Epithelial cell of esophagus (primary cell): ENCODE measurements around the gene PDLIM5.

Source experiments
- DNase-seq: peaks from one replicate; pipeline ENCODE4 v3.0.0; 2010; ENCODE audit warnings: low read depth
- H3K4me3 ChIP-seq: 2 replicates; pipeline ENCODE4 v1.5.1; 2011; ENCODE audit warnings: mild to moderate bottlenecking, low read length, control low read depth
- CTCF ChIP-seq: IDR thresholded peaks from 2 replicates; pipeline ENCODE4 v1.5.1; 2011; ENCODE audit warnings: low read depth, mild to moderate bottlenecking, low read length, control low read depth, inconsistent platforms; ENCODE audit not compliant: insufficient read depth; ENCODE audit errors: missing control alignments

The PDLIM5 gene

DNA sequence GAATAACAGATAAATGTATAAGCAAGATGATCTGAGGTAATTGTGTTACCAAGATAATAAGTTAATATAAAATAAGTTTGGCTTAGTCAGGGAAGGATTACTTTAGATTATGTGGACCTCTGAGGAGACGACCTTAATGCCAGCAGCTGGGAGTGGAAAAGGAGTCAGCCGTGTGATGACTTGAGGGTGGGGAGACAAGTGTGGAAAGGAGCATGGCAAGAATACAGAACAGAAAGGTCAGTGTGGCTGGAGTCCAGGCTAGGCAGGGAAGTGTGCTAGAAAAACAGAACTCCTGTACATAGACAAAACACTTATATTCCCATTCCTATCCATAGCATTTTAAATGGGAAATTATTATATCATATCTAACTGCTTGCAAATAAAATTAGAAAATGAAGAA, 138.8 kb downstream of the PDLIM5 start:
- DNase-seq, result no peak
- no peak for TF ChIP-seq CTCF

DNA sequence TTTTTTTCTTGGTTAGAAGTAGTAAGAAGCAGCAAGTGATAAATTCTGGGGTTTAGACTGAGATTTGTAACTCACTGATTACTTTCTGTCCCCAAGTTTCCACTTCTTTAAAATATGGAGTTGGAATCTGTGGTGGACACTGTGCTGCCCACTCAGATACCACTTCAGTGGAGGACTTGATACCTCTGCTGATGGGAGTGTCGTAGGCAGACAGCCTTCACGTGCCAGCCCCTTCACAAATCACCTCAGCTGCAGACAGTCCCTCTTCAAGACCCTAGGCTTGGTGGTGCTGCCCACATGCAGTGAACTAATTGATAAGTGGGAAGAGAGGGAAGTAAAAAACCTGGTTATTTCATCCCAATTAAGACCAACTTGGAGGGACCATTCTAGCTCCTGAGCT, 139.5 kb downstream of the PDLIM5 start:
- no peak for TF ChIP-seq CTCF
- DNase-seq, result no peak
- no peak overlapping the region for H3K4me3 ChIP-seq

More for the DNA sequence above, 138.8 kb downstream of the PDLIM5 start:
- H3K4me3 ChIP-seq, result no peak overlapping the region

DNA sequence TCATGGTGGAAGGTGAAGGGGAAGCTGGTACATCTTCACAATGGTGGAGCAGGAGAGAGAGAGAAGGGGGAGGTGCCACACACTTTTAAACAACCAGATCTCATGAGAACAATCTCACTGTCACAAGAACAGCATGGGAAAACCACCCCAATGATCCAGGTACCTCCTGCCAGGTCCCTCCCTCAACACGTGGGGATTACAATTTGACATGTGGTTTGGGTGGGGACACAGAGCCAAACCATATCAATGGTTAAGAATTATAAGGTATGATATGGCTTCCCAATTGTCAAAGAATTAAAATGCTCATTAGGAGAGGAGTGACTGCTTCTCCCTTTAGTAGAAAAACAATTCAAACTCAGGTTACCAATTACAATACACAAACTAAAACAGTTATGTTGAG, 143.3 kb downstream of the PDLIM5 start:
- no peak for TF ChIP-seq CTCF
- no peak overlapping the region for H3K4me3 ChIP-seq
- no peak for DNase-seq

DNA sequence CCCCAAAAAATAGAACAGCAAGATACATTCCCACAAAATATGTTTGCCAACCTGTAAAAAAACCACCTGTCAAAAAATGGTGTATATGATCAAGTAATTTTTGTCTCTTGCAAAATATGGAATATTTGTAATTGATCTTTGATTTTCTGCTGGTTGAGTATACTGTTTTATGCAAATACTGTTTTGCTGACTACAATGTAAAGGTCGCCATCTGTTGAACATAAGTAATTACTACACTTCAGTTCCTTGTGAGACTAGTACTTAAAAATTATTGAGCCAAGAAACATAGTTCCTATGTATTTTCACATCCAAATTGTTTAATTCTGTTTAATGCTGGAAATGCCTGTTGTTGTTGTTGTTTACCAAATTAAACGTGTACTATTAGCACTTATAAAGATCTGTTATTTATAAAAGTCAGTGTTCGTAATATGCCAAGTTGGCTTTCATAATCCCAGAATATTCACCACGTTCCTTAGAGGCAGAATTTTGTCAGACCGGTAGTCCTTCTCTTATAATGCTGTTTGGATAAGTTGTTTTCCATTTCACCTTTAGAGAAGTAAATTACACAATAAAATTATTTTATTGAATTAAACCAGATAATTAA, 144.2 kb downstream of the PDLIM5 start:
- TF ChIP-seq CTCF, result peak; percentile 47
- no peak overlapping the region for H3K4me3 ChIP-seq
- peak; percentile 56 for DNase-seq

DNA sequence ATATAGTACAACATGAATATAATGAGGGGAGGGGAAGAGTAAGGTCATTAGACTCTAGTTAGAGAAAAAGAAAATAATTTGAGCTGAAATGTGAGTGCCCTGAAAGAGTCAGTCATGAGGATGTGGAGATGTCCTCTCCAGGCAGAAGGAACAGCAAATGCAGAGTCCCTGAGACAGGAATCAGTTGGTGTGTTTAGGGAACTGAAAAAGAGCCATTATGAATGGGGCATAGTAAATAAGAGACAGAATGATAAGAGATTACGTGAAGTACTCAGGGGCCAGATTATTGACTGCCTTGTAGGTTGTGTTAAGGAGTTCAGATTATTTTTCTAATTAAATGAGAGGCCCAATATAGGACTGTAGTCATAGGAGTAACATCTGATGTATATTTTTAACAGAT, 147.0 kb downstream of the PDLIM5 start:
- no peak overlapping the region for H3K4me3 ChIP-seq
- no peak for TF ChIP-seq CTCF
- no peak for DNase-seq

DNA sequence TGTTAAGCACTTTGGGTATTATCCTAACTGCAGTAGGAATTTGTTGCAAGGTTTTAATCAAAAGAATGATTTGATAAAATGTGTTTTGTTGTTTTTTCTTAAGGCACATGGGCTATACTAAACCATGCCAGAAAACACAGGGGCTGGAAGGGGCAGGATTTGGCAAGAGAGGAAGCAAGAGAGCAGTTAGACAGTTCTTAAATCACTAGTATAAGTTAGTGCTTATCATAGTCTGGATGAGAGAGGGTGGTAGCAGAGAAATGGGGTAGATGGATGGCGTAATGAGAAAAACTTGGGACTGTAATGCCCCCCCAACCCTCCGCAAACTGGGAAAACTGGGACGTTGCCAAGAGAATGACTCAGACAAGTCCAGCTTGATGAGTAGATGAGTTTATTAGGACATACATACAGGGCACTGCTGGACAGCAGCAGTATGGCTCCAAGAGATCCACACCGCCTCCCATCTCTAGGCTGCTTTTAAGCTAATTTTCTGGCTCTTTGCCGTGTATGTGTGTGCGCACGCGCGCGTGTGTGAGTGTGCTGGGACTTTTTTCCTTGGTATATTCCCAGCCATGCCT, 151.5 kb downstream of the PDLIM5 start:
- no peak overlapping the region for H3K4me3 ChIP-seq
- DNase-seq, result peak; percentile 59
- no peak for TF ChIP-seq CTCF

DNA sequence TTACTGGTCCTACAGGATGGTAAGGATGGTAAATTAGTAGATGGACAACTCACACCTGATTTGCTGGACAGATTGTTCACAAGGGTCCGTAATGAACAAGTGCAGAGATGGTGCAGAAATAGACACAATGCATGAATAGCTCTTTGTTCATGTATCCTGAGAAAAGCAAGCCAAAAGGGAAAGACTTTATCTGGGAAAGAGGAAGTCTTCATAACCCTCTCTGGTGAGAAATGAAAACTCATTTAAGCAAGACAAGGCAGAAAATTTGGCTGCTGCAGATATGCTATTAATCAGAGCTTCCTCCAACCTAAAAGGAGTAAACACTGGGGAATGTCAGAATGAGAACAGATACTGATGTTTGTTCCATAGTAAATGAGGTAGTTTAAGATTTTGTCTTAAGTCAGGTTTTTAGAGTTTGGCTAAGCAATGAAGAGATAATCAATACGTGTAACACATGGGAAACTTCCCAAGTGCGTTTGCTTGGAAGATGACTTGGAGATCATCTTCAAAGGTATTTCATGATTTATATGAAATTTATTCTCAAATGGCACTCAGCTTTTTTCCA, 153.6 kb downstream of the PDLIM5 start:
- TF ChIP-seq CTCF, result no peak
- no peak for DNase-seq
- no peak overlapping the region for H3K4me3 ChIP-seq
